ENCODE data around the gene SORCS2.

The SORCS2 gene

GRCh38 chr4:7731437-7731836 is 539.1 kb downstream of the SORCS2 start:
- H3K27ac ChIP-seq, result no peak overlapping the region
- TF ChIP-seq CTCF (conservative IDR thresholded peaks at IDR 0.05; ENCODE audit: low read depth), result no peak
- POLR2A ChIA-PET (ENCODE audit: low non-redundant PET), result no interaction called here
- no peak for DNase-seq (ENCODE audit: low spot score)
- CTCF ChIA-PET, result interaction anchor here (0.6 kb wide), 4 partner anchors 145 to 1276 kb away, joined by 3 to 5 read pairs (median 4); no protein-coding TSS in a partner anchor

- POLR2A ChIA-PET (ENCODE audit: low non-redundant PET), result no interaction called here
- no peak for DNase-seq (ENCODE audit: low spot score)
- H3K27ac ChIP-seq, result no peak overlapping the region
- CTCF ChIA-PET, result interaction anchor here (0.6 kb wide), 1 partner anchor 392 kb away, joined by 3 read pairs; no protein-coding TSS in a partner anchor
- no peak for TF ChIP-seq CTCF (conservative IDR thresholded peaks at IDR 0.05; ENCODE audit: low read depth)
Measured at GRCh38 chr4:7732263-7732662, 539.9 kb downstream of the SORCS2 start.

- TF ChIP-seq CTCF (conservative IDR thresholded peaks at IDR 0.05; ENCODE audit: low read depth), result no peak
- H3K27ac ChIP-seq, result no peak overlapping the region
- ChIA-PET POLR2A (ENCODE audit: low non-redundant PET) (no interaction called here), CTCF (interaction anchor here (1.1 kb wide), 1 partner anchor 229 kb away, joined by 3 read pairs; no protein-coding TSS in a partner anchor)
- DNase-seq (ENCODE audit: low spot score), result no peak
Measured at GRCh38 chr4:7733201-7733600, 540.9 kb downstream of the SORCS2 start.

GRCh38 chr4:7733801-7734650 is 541.7 kb downstream of the SORCS2 start:
- ChIA-PET CTCF (interaction anchor here (1.1 kb wide), 1 partner anchor 230 kb away, joined by 3 read pairs; no protein-coding TSS in a partner anchor), POLR2A (ENCODE audit: low non-redundant PET) (no interaction called here)
- no peak for DNase-seq (ENCODE audit: low spot score)
- TF ChIP-seq CTCF (conservative IDR thresholded peaks at IDR 0.05; ENCODE audit: low read depth), result no peak
- H3K27ac ChIP-seq, result no peak overlapping the region

- CTCF ChIA-PET, result no interaction called here
- POLR2A ChIA-PET (ENCODE audit: low non-redundant PET), result no interaction called here
- H3K27ac ChIP-seq, result no peak overlapping the region
- no peak for TF ChIP-seq CTCF (conservative IDR thresholded peaks at IDR 0.05; ENCODE audit: low read depth)
- DNase-seq (ENCODE audit: low spot score), result no peak
Measured at GRCh38 chr4:7734651-7735260, 542.4 kb downstream of the SORCS2 start.

- DNase-seq (ENCODE audit: low spot score), result no peak
- no peak for TF ChIP-seq CTCF (conservative IDR thresholded peaks at IDR 0.05; ENCODE audit: low read depth)
- no peak overlapping the region for H3K27ac ChIP-seq
- CTCF ChIA-PET, result no interaction called here
- POLR2A ChIA-PET (ENCODE audit: low non-redundant PET), result no interaction called here
Measured at GRCh38 chr4:7735395-7735794, 543.1 kb downstream of the SORCS2 start.

All from RWPE1 (cell line).